GM18858 (cell line): ENCODE measurements around the gene ADGRD1.
"Not testable (repeated sequence)": the region's sequence is repeated elsewhere in the genome, so short reads cannot be mapped to it uniquely, and the experiment has no call there.

Experiments used
- ATAC-seq: cut with Tn5 transposase; IDR thresholded peaks from one replicate; pipeline ENCODE4 v1.9.1; 2021; ENCODE audit not compliant: unreplicated experiment

ADGRD1 gene

GRCh38 chr12:131113568-131114270, 160.0 kb downstream of the ADGRD1 start:
- no peak for ATAC-seq

GRCh38 chr12:131114271-131114670, 160.6 kb downstream of the ADGRD1 start:
- no peak for ATAC-seq

GRCh38 chr12:131114942-131115584, 161.4 kb downstream of the ADGRD1 start:
- no peak for ATAC-seq

- no peak for ATAC-seq
These were observed 162.2 kb downstream of the ADGRD1 start for GRCh38 chr12:131115766-131116467.

GRCh38 chr12:131116468-131117117, 162.9 kb downstream of the ADGRD1 start:
- ATAC-seq: no peak

- no peak for ATAC-seq
These were observed 163.9 kb downstream of the ADGRD1 start for GRCh38 chr12:131117438-131118245.

- no peak for ATAC-seq
These were observed 164.7 kb downstream of the ADGRD1 start for GRCh38 chr12:131118371-131118770.

GRCh38 chr12:131119345-131119744, 165.6 kb downstream of the ADGRD1 start:
- not testable (repeated sequence) for ATAC-seq

- ATAC-seq: no peak
These were observed 166.2 kb downstream of the ADGRD1 start for GRCh38 chr12:131119936-131120335.

GRCh38 chr12:131120831-131121271, 167.1 kb downstream of the ADGRD1 start:
- ATAC-seq: no peak

- no peak for ATAC-seq
These were observed 168.1 kb downstream of the ADGRD1 start for GRCh38 chr12:131121705-131122405.

- ATAC-seq: no peak
These were observed 168.9 kb downstream of the ADGRD1 start for GRCh38 chr12:131122631-131123030.

GRCh38 chr12:131123817-131124216, 170.1 kb downstream of the ADGRD1 start:
- ATAC-seq: no peak

GRCh38 chr12:131124487-131125280, 171.0 kb downstream of the ADGRD1 start:
- ATAC-seq: no peak

GRCh38 chr12:131126662-131127173, 173.0 kb downstream of the ADGRD1 start:
- ATAC-seq: no peak

- no peak for ATAC-seq
These were observed 174.8 kb downstream of the ADGRD1 start for GRCh38 chr12:131128556-131128955.

GRCh38 chr12:131128966-131129619, 175.4 kb downstream of the ADGRD1 start:
- ATAC-seq: not testable (repeated sequence)

GRCh38 chr12:131129839-131130238, 176.1 kb downstream of the ADGRD1 start:
- ATAC-seq: no peak
